K562 (cell line): Measurements from ENCODE around the gene PCDHGB2. TPM values are rescaled to one million over a fixed set of nuclear protein-coding genes. Genes with fewer than 3 reads are reported as not detected.
A peak's percentile ranks its signal among the peaks of the same experiment; 100 is the strongest.

ENCODE experiments used
- ATAC-seq: fragments of 200-7000 bp; cut with Tn5 transposase; 3 replicates; pipeline ENCODE4 v1.9.1; 2020; ENCODE audit warnings: moderate library complexity
- BruUV-seq: library from RNA; stranded (reverse); fragments of 400-500 nt; replicated peaks from 2 replicates; lab custom pipeline; 2021; lab: Mats Ljungman, UMichigan
- CTCF ChIA-PET: fragments of 300-600 bp; formaldehyde crosslinking; extraction: SDS; loops from one replicate; lab custom pipeline; 2021; ENCODE audit warnings: low intra/inter-chr PET ratio; lab: Yijun Ruan, JAX
- POLR2A ChIA-PET: fragments of 300-600, 350-650 bp; sonication (Branson Sonifier 250); formaldehyde crosslinking; extraction: SDS; loops from one replicate; lab custom pipeline; 2021; ENCODE audit warnings: antibody characterized with exemption, inconsistent platforms; lab: Yijun Ruan, JAX
- DNase-seq, 4 experiments: peaks; one replicate each; pipeline versions ENCODE4 v3.0.0 to v3.0.0-alpha.2; 2011 to 2018; ENCODE audit warnings: low spot score in 3 of 4, mixed read lengths in 3 of 4; ENCODE audit errors: extremely low read depth in 1 of 4
- FAIRE-seq: peaks from 2 replicates; lab custom pipeline; 2011; peaks lifted over from hg19 to GRCh38; lab: Jason Lieb, UNC
- H2AFZ ChIP-seq: 2 replicates; pipeline ENCODE4 v1.6.0; 2011; ENCODE audit warnings: low read depth, low read length, control low read depth, inconsistent platforms
- H3K27ac ChIP-seq: fragments of 200-600 bp; 3 replicates; pipeline ENCODE4 v1.8.0; 2011; ENCODE audit warnings: low read depth, mild to moderate bottlenecking, control low read depth, inconsistent platforms, low read length, moderate library complexity, mixed read lengths; ENCODE audit errors: extremely low read depth
- H3K27me3 ChIP-seq, 2 experiments: fragments of 300-600 bp in 1 of 2; 2 replicates in 1 of 2; 3 replicates in 1 of 2; pipeline versions ENCODE4 v1.6.0 to v1.8.0; 2011; ENCODE audit warnings: inconsistent platforms in 2 of 2, low read length in 2 of 2, mild to moderate bottlenecking in 1 of 2, mixed read lengths in 1 of 2, moderate library complexity in 1 of 2; ENCODE audit not compliant: control insufficient read depth in 2 of 2, insufficient read depth in 2 of 2
- H3K36me3 ChIP-seq: fragments of 300-600 bp; 3 replicates; pipeline ENCODE4 v1.8.0; 2011; ENCODE audit warnings: mild to moderate bottlenecking, low read length, inconsistent platforms; ENCODE audit not compliant: control insufficient read depth, insufficient read depth
- H3K4me1 ChIP-seq, 2 experiments: fragments of 200-600 bp in 1 of 2; replicated peaks in 1 of 2; 2 replicates in 1 of 2; 3 replicates in 1 of 2; pipeline versions ENCODE4 v1.5.1 to v1.8.0; 2011; ENCODE audit warnings: inconsistent platforms in 2 of 2, low read length in 2 of 2, mild to moderate bottlenecking in 1 of 2, mixed read lengths in 1 of 2, moderate library complexity in 1 of 2; ENCODE audit not compliant: control insufficient read depth in 2 of 2, insufficient read depth in 2 of 2
- H3K4me2 ChIP-seq: 2 replicates; pipeline ENCODE4 v1.6.1; 2011; ENCODE audit warnings: low read length, control low read depth, inconsistent platforms, mixed read lengths; ENCODE audit not compliant: insufficient read depth
- H3K4me3 ChIP-seq: fragments of 200-600 bp; sonication (generic), shearing (Covaris generic); 2 replicates; pipeline ENCODE4 v1.5.1; 2016; ENCODE audit warnings: control low read depth, inconsistent platforms
- H3K79me2 ChIP-seq: fragments of 200-600 bp; 3 replicates; pipeline ENCODE4 v1.8.0; 2011; ENCODE audit warnings: low read length, inconsistent platforms; ENCODE audit not compliant: control insufficient read depth, insufficient read depth
- H3K9ac ChIP-seq, 2 experiments: 2 replicates each; pipeline versions ENCODE4 v1.6.0 to v1.6.1; 2011; ENCODE audit warnings: low read depth in 2 of 2, low read length in 2 of 2, control low read depth in 1 of 2, inconsistent platforms in 1 of 2, mild to moderate bottlenecking in 1 of 2, mixed read lengths in 1 of 2; ENCODE audit not compliant: insufficient read depth in 1 of 2
- H3K9me1 ChIP-seq: one replicate; pipeline ENCODE4 v1.6.0; 2011; ENCODE audit warnings: inconsistent platforms, mild to moderate bottlenecking, low read length, moderate library complexity; ENCODE audit not compliant: control insufficient read depth, insufficient read depth
- H3K9me3 ChIP-seq: replicated peaks from 2 replicates; pipeline ENCODE4 v1.5.1; 2011; ENCODE audit warnings: low read depth, low read length, inconsistent platforms; ENCODE audit not compliant: control insufficient read depth, insufficient read depth
- H4K20me1 ChIP-seq: replicated peaks from 2 replicates; pipeline ENCODE4 v1.6.1; 2011; ENCODE audit warnings: low read length, inconsistent platforms, mixed read lengths; ENCODE audit not compliant: control insufficient read depth, insufficient read depth
- ARID1B ChIP-seq: fragments of 450-650 bp; IDR thresholded peaks from 2 replicates; pipeline ENCODE4 v1.6.1; 2016; ENCODE audit warnings: antibody characterized with exemption, mild to moderate bottlenecking, inconsistent platforms
- BHLHE40 ChIP-seq: IDR thresholded peaks from 2 replicates; pipeline ENCODE4 v1.6.1; 2011; ENCODE audit warnings: low read length, improper control_type of control experiment
- CXXC5 ChIP-seq: fragments of 250-450 bp; sonication (Bioruptor Pico); IDR thresholded peaks from 2 replicates; pipeline ENCODE4 v1.8.0; 2022; ENCODE audit warnings: inconsistent platforms, mild to moderate bottlenecking, moderate library complexity
- ELF2 ChIP-seq: fragments of 250-450 bp; sonication (Bioruptor Pico); IDR thresholded peaks from 2 replicates; pipeline ENCODE4 v1.5.0; 2021; ENCODE audit warnings: mild to moderate bottlenecking
- HNRNPUL1 ChIP-seq: fragments of 200-400 bp; formaldehyde crosslinking; IDR thresholded peaks from 2 replicates; pipeline ENCODE4 v1.6.1; 2017; ENCODE audit warnings: low read length
- MAFF ChIP-seq: IDR thresholded peaks from 2 replicates; pipeline ENCODE4 v1.6.1; 2012; ENCODE audit warnings: low read length, improper control_type of control experiment
- NELFE ChIP-seq: IDR thresholded peaks from 2 replicates; pipeline ENCODE4 v1.6.1; 2011; ENCODE audit warnings: mild to moderate bottlenecking; ENCODE audit not compliant: insufficient read depth, insufficient read length
- PURB ChIP-seq: sonication (generic); formaldehyde crosslinking; IDR thresholded peaks from 2 replicates; pipeline ENCODE4 v1.9.0; 2021; ENCODE audit warnings: low read depth, mild to moderate bottlenecking, missing genetic modification reagents
- TBL1XR1 ChIP-seq, 2 experiments: IDR thresholded peaks; 2 replicates each; pipeline ENCODE4 v1.6.1; 2012; ENCODE audit warnings: improper control_type of control experiment in 2 of 2, low read length in 2 of 2, mild to moderate bottlenecking in 1 of 2
- TFAM ChIP-seq: fragments of 250-450 bp; sonication (Bioruptor Pico); conservative IDR thresholded peaks from 2 replicates; pipeline ENCODE4 v1.5.0; 2021; ENCODE audit warnings: mild to moderate bottlenecking, moderate library complexity
- WGBS: fragments of 100-300 bp; shearing (Covaris generic); methylation state at CpG from one replicate; pipeline ENCODE4 v1.1.6; 2016; ENCODE audit warnings: low coverage, mixed read lengths; ENCODE audit not compliant: insufficient coverage; ENCODE audit errors: missing lambda C conversion rate; 5-methylcytosine and 5-hydroxymethylcytosine counted together
- in situ Hi-C: fragments of 300-500 bp; cut with MboI; formaldehyde crosslinking; loops from 4 replicates; pipeline ENCODE4 v1.15.0; 2018; ENCODE audit warnings: inconsistent platforms, mixed read lengths
- intact Hi-C: fragments of 100-400 bp; cut with micrococcal nuclease; formaldehyde crosslinking; loops from 2 replicates; pipeline ENCODE4 v1.14.2; 2022
- polyA plus RNA-seq, 8 experiments: library from polyadenylated mRNA; depleted of rRNA in 4 of 8; stranded (reverse) in 5 of 8; unstranded in 3 of 8; fragments of >200 nt; fragmentation: Nextera tagmentation in 2 of 8; fragmentation: Illumina TruSeq in 1 of 8; extraction: Ambion mirVana in 2 of 8; extraction: Trizol in 1 of 8; gene quantifications; 2 replicates each; pipeline versions ENCODE4 v1.2.1 to v1.2.3, GENCODE V29; 2011 to 2014; ENCODE audit warnings: inconsistent platforms in 1 of 8, missing spikeins in 1 of 8
- total RNA-seq, 7 experiments: library from RNA; depleted of rRNA in 6 of 7; stranded (reverse); fragments of >200 nt in 6 of 7; fragmentation: Illumina TruSeq in 2 of 7; extraction: Trizol in 2 of 7; gene quantifications; 2 replicates each; pipeline versions ENCODE4 v1.2.1 to v1.2.3, GENCODE V29; 2011 to 2021; ENCODE audit warnings: low replicate concordance in 1 of 7
- TF ChIP-seq, protein P1 (sequence below): fragments of 450-650 bp; IDR thresholded peaks from one replicate; pipeline ENCODE4 v1.6.1; 2018; ENCODE audit warnings: mild to moderate bottlenecking, moderate library complexity; ENCODE audit not compliant: partially characterized antibody

PCDHGB2 gene
- total and polyA plus RNA-seq, 9 of the 15 experiments (the other 6 are each of a cell fraction or from before 2014, with no cell fraction given) = 0.06 to 0.54 (median 0.29) TPM; not detected in 1

DNA sequence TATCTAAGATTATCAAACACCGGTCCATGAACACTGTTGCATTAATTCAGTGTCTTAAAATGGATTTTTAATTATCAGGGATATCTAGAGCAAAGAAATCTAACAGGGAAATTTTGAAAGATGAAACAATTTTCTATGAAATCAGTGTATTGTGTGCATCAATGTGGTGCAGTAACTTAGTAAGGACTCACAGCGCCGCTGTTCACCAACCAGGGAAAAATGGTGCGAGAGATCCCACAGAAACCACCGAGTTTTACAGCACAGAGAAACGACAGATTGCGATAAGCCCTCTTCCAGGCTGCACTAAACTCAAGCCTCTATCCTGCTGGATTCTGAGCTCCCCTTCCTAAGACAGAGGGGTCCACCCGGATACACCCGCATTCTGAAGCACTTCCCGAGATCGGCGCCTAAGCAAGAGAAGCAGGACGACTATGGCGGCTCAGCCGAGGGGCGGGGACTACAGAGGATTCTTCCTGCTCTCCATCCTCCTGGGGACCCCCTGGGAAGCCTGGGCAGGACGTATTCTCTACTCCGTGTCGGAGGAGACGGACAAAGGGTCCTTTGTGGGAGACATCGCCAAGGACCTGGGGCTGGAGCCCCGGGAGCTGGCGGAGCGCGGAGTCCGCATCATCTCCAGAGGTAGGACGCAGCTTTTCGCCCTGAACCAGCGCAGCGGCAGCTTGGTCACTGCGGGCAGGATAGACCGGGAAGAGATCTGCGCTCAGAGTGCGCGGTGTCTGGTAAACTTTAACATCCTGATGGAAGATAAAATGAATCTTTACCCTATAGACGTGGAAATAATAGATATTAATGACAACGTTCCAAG is 22.9 kb downstream of the PCDHGB2 start, which contains the start of gene PCDHGA7 (continued):
- TF ChIP-seq PURB (CRISPR knock-in tag) (no peak), ELF2 (CRISPR knock-in tag) (no peak), ARID1B (no peak), CXXC5 (no peak)

GRCh38 chr5:141383345-141383744 is 23.6 kb downstream of the PCDHGB2 start:
- CTCF ChIA-PET = interaction anchor here (0.9 kb wide), 1 partner anchor 180 kb away, joined by 5 read pairs; no protein-coding TSS in a partner anchor
- POLR2A ChIA-PET = interaction anchor here (0.6 kb wide), 1 partner anchor 30 kb away, joined by 3 read pairs; no protein-coding TSS in a partner anchor
- H3K4me1 ChIP-seq = peaks cover 0 to 9% of the 10 kb centered on the region in 2 experiments; a peak in 2 of 5 replicates
- no peak overlapping the region for H3K27ac ChIP-seq
- ATAC-seq (no peak; the same call in 2 of the 3 replicates), FAIRE-seq (no peak), DNase-seq (peak in 2 of 4 experiments; percentile 14 to 19)
- in situ Hi-C loops = no loop called here
- H3K36me3 ChIP-seq = no peaks in the 10 kb centered on the region
- TF ChIP-seq MAFF (no peak), TBL1XR1 (IDR thresholded peaks at IDR 0.05; ENCODE audit: low read length in 2 of 2) (no peak), TFAM (CRISPR knock-in tag) (no peak), NELFE (no peak), HNRNPUL1 (no peak), BHLHE40 (no peak)
- TF ChIP-seq, protein P1, sequence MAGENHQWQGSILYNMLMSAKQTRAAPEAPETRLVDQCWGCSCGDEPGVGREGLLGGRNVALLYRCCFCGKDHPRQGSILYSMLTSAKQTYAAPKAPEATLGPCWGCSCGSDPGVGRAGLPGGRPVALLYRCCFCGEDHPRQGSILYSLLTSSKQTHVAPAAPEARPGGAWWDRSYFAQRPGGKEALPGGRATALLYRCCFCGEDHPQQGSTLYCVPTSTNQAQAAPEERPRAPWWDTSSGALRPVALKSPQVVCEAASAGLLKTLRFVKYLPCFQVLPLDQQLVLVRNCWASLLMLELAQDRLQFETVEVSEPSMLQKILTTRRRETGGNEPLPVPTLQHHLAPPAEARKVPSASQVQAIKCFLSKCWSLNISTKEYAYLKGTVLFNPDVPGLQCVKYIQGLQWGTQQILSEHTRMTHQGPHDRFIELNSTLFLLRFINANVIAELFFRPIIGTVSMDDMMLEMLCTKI = no peak
- H3K4me3 ChIP-seq = no peak overlapping the region
- WGBS = 3% methylated on average over 20 of the region's 21 CpGs
- H4K20me1 ChIP-seq = no peaks in the 10 kb centered on the region
- H3K9me3 ChIP-seq = no peaks in the 10 kb centered on the region
- no peak overlapping the region for H3K9ac ChIP-seq
- peak overlapping the region; percentile 67; the same call in 1 of the 2 replicates for H2AFZ ChIP-seq
- BruUV-seq = no TSS peak
- intact Hi-C loops = no loop called here
- H3K27me3 ChIP-seq = peaks cover 9 to 28% of the 10 kb centered on the region in 2 experiments; a peak in 4 of 5 replicates
- no peaks in the 10 kb centered on the region for H3K9me1 ChIP-seq
- no peaks in the 10 kb centered on the region for H3K79me2 ChIP-seq
- peak overlapping the region; percentile 69; the same call in 1 of the 2 replicates for H3K4me2 ChIP-seq
